Stimulated activated naive CD4-positive, alpha-beta T cell (primary cell): ENCODE results near the gene F7.
A peak's percentile ranks its signal among the peaks of the same experiment; 100 is the strongest.

Experiments used
- DNase-seq, 6 experiments: peaks; one replicate each; lab custom pipeline; 2025; lab: John Stamatoyannopoulos, UW

Gene F7

DNA sequence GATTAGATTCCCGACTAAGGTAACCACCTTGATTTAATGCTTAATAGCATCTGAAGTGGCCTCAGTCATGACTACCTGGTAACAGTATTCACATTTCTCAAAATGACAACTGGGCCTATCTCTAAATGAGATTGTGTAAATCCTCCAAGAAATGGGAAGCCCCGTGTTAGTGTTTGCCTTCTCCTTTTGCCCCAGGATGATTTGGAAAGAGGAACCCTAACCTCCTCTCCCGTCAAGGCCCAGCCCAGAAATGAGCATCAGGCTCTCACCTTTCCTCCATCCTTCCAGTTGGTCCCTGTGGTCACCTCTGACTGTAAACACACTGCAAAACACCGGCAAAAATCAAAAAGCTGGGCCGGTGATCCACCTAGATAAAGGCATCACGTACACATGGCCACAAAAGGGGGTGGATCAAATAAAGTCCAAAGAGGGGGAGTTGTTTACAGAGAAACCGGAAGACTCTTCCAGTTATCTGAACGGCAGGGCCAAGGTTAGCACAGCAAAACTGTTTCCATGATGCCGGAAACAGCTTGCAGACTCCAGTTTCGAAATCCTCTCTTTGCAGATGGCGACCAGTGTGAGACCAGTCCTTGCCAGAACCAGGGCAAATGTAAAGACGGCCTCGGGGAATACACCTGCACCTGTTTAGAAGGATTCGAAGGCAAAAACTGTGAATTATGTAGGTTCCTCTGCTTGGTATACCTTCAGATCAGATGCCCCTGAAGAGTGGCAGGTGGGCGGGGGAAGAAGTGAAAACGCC, 33.4 kb downstream of the F7 start:
- no peak for DNase-seq

DNA sequence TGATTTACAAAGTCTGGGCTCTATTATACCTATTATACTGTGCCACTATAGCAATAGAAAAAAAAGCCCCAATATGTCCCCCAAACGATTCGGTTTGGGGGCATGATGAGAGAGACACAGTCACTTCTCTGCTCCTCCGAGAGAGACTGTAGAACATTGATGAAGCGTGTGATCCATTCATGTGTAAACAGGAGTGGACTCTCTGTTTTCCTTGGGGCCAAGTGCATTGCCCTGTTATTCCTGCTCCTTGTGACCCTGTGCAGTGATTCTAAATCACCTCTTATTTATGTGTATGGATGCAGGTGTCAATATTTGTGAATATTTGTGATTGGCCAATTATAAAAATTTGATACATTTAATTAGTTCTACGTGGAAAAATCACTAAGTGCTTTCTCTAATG, 34.0 kb downstream of the F7 start:
- DNase-seq = no peak

DNA sequence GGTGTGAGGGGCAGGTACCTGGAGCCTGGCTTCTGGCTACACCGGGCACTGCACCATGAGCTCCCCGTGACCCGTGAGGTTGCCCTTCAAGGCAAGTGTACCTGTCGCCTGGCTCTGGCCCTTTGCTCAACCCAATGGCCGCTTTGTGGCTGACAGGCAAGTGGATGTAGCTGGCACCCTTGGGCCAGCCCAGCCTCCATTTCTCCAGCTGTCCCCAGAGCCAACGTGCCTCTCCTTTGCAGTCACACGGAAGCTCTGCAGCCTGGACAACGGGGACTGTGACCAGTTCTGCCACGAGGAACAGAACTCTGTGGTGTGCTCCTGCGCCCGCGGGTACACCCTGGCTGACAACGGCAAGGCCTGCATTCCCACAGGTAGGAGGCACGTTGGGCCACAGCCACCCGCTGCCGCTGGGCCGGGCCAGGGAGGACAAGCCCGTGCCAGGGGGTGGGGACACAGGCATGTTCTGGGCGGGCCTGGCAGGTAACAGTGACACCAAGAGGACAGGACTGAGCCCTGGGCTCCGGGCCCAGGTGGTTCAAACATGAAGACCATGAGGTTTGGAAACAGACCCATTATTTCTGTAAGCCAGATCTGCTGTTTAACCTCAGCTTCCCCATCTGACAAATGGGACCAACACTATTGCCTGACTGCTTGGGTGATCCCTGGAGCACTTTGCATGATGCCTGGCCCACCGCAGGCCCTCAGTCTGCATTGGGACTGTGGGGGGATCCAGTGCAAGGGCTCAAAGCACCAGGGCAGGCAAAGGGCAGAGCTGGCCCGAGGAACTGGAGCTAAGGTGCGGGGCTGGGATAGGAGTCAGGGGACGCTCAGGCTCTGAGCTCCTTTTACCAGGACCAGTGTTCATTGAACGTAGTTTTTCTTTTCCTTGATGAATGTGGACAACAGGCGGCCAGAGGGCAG, 35.3 kb downstream of the F7 start:
- no peak for DNase-seq

DNA sequence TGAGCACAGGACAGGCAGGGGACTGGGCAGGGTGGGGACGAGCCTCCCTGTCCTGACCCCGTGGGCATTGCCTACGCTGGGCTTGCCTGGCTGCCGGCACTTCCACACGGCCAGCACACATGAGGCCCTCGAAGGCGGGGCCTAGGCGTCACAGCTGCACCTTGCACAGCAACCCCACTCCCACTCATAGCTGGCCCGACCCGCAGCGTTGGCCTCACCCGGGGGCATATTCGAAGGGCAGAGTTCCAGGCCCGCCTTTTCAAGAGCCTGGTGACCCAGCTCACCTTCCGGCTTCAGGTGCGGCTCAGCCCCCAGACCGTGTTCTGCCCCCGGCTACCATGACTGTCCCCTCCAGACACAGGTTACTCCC, 36.0 kb downstream of the F7 start:
- DNase-seq = no peak

DNA sequence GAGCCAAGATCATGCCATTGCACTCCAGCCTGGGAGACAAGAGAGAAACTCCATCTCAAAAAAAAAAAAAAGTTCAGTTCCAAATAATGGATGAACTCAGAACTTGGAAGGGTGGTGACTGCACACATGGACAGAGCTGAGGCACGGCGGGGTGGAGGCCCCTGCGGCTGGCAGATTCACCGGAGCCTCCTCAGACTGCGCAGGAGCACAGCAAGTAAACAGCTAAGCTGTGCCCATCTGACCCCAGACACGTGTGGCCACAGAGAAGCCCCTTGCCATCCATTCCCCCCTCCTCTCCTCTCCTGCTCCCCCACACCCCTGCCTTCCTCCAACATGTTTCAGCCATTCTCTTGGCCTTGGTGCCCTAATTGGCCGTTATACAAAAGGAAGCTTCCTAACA, 37.3 kb downstream of the F7 start:
- no peak for DNase-seq

DNA sequence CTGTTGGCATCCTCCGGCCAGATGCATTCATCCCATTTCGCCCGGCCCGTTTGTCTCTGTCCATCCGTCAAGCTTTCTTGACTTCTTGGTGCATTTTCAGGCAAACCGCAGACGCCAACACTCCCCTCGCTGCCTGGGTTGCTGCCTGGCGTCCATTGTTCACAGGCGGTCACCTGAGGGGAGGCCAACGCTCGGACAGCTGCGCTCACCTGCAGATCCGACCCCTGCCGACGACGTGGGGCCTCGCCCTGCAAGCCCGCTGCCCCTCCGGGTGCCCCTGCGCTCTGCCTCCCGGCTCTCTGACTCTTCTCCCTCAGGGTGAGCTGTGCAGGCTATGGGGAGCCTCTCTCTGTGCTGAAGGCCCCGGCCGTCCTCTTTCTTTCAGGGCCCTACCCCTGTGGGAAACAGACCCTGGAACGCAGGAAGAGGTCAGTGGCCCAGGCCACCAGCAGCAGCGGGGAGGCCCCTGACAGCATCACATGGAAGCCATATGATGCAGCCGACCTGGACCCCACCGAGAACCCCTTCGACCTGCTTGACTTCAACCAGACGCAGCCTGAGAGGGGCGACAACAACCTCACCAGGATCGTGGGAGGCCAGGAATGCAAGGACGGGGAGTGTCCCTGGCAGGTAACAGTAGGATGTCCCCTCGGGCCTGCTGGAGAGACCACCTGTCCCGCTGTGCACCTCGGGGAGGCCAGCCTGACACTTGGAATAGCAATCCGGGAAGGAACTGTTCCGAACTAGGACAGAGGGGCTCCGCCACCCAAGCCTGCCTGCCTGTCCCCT, 38.1 kb downstream of the F7 start:
- no peak for DNase-seq

DNA sequence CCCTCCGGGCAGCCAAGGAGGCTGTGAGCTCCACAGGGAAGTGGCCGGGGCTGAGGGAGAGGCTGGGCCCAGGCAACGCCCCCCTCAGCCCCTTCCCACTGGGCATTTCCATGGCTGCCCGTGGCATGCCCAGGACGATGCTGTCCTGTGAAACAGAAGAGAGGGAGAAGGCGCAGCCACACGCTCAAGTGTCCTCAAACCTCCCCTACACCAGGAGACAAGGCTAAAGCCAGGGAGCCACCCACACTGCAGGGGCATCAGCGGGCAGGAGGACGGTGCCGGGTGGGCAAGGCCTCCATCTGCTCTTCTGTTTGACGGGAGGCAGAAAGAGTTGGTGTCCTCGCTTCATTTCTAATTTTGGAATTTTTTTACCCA, 38.7 kb downstream of the F7 start:
- DNase-seq = no peak

DNA sequence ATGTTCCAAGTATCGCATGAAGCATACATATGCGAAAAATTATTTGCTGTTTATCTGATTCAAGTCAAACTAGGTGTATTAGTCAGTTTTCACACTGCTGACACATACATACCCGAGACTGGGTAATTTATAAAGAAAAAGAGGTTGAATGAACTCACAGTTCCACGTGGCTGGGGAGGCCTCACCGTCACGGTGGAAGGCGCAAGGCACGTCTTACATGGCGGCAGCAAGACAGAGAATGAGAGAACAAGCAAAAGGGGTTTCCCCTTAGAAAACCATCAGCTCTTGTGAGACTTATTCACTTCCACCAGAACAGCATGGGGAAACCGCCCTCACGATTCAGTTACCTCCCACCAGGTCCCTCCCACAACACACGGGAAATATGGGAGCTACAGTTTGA, 39.9 kb downstream of the F7 start:
- DNase-seq = no peak

DNA sequence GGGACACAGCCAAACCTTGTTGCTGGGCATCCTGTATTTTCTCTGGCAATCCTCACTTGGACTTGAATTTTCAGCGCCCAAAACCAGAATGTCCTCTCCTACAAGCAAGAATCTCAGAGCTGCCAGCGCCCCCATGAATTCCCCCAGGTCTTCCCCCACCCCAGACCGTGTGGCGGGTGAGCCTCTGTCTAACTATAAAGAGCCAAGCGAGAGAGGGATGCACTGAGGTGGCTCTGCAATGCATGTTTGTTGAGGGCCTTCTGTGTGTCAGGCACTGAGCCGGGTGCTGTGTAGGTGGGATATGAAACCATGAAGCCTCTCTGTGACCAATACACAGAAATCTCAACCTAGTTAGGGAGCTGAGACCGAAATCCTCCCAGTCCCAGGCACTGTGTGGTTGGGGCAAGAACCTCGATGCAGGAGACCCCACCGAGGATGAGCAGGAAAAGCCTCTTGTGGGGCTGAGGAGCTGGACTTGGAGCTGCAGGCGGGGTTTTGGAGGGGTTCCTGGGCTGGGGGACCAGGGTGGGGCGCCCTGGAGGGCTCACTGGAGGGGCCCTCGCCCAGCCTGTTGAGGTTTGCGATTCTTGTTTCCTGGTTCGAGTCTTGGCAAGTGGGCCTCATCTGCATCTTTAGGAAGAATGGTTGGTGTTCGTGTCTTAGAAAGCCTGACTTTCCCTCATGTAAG, 40.5 kb downstream of the F7 start:
- no peak for DNase-seq

DNA sequence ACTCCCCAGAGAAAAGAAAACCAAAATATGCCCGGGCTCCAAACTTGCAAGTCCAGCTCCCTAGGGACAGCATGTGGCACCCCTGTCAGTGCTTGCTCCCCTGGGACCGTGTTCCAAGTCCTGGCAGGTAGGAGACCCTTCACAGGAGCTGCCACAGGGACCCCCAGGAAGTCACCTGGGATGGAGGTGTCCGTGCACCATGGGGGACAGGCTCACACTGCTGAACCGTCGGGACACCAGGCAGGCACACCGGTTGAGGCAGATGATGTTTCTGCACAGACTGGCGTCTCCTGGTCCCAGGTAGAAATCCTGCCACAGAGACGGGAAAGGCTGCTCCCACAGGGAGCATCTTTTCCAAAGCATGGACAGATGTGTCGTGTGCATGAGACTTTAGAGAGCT, 41.2 kb downstream of the F7 start:
- DNase-seq = no peak

DNA sequence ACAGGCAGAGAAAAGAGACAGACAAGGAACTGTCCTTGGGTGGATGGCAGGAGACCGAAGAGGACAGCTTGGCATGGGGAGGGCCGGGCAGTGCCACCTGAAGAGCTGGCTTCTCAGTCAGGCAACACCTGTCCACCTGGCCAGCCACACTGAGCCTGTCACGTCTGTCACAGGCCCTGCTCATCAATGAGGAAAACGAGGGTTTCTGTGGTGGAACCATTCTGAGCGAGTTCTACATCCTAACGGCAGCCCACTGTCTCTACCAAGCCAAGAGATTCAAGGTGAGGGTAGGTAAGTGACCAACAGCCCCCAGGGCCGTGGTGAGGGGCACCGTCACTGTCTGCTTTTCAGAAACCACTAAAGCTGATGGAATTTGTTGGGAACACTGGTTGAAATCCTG, 41.6 kb downstream of the F7 start:
- DNase-seq = no peak

DNA sequence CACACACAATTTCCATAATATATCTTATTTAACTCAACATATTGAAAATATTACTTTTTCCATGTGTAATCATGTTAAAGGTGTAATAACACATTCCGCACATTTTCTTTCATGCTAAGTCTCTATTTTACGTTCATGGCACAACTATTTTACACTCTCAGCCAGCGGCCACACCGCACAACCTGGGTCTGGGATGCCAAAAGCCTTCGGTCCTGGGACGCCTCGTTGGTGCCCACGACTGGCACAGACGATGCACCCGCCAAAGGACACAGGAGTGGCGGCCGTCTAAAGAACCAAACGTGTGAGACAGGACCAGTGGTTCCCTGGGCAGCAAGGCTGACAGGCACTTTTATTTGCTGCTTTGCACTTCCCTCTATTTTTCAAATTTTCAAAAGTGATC, 42.8 kb downstream of the F7 start:
- no peak for DNase-seq

DNA sequence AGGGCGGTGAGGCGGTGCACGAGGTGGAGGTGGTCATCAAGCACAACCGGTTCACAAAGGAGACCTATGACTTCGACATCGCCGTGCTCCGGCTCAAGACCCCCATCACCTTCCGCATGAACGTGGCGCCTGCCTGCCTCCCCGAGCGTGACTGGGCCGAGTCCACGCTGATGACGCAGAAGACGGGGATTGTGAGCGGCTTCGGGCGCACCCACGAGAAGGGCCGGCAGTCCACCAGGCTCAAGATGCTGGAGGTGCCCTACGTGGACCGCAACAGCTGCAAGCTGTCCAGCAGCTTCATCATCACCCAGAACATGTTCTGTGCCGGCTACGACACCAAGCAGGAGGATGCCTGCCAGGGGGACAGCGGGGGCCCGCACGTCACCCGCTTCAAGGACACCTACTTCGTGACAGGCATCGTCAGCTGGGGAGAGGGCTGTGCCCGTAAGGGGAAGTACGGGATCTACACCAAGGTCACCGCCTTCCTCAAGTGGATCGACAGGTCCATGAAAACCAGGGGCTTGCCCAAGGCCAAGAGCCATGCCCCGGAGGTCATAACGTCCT, 43.4 kb downstream of the F7 start:
- no peak for DNase-seq

DNA sequence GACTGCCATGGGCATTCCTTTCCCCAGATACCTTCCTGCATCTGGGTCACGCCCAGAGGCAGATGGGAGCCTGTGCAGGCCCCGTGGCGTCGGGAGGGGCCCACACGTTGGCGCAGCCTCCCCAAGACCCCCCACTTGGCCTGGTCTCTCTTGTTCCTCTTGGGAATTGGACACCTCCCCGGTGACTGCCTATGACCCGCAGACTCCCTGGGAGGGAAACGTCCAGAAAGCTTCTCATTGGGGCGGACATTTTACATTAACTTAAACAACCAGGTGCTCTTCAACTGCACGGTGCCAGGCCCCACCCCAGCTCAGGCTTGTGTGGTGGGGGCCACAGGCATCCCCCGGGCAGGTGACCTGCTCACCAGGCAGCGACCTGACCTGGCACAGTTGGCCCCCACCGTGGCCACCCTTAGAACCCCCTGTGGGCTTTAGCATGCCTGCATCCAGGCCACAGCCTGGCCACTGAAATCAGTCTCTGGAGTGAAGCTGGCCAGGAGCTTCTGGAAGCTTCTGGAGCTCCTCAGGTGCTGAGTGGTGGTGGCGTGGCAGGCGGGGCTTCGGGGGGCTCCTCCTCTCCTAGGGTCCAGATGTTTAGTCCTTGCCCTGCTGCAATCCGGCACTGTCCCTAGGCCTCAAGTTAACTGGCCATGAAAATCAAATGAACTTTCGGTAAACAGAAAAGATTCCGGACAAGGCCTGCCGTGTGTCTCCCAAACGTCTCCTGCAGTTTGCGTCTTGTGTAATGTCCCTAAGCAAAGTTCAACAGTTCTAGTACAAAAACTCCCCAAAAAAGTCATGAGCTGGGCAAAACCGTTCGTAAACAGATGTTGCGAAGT, 44.3 kb downstream of the F7 start:
- no peak for DNase-seq

DNA sequence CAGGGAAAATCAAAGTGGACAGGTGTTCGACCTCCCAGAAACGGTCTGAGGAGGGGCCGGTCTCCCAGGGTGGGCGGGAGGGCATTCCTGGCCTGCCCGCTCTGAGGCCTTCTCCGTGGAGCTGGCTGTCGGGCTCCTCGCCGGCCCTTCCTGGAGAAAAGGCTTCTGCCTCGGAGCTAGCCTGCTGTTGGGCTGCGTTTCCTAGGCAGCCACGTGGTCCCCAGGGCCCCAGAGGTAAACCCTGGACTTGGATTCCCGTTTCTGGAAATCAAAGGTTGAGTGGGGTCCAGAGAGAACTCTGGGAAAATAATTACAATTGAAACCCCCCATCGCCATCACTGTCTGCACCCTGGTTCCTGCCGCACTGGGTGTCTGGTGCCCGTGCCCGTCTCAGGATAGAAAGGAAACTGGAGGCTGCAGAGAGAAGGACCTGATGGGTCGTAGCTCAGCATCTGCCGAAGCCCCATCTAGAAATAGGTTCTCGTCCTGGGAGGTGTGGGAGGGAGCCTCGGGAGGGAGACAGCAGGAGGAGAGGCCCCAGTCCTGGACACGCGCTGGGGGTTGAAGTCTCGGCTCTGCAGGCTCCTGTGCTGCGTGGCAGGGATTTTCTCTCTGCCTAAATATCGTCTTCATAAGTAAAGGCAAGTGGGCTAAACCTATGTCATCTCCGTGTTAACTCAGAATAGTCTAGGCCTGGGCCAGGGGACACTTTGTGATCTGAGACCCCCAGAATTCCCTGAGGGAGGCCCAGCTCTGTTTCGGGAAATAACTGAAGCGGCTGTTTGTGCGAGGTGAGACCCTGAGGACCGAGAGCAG, 45.2 kb downstream of the F7 start:
- no peak for DNase-seq

DNA sequence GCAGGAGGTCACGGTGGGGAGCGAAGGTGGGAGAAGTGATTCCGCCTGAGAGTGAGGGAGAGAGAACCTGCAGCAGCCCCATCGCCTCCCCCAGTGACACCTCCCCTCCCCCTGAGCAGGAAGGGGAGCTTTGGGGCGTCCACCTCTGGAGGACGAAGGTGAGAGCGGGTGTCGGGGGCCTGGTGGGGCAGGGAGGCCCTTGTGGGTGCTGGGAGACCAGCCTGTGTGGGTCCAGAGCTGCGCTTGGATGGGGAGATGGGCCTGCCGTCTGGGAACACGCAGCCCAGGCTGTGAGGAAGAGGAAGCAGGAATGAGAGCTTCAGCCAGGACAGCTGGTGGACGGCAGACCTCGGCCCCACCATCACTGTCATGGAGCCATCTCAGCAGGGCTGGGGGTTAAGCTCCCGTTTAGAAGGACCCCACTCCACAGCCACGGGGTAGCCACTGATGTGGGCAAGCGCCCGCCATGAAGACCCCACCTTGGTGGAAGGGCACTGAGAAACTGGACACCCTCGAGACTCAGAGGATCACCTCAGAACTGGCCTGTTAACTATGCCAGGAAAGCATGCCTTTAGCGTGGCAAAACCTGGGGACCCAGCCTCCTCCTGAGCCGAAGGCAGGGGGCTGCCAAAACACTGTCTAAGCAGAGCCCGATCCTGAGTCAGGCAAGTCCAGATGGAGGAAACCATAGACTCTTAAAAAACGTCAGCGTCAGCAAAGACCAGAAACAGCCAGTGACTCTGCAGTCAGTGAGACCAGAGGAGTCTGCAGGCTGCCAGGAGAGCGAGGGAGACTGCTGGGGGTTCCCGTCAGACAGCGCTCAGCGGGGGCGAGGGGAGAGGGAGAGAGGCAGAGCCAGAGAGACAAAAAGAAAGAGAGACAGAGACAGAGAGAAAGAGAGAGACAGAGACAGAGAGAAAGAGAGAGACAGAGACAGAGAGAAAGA, 46.4 kb downstream of the F7 start:
- peak in 1 of 6 experiments; percentile 14 for DNase-seq

DNA sequence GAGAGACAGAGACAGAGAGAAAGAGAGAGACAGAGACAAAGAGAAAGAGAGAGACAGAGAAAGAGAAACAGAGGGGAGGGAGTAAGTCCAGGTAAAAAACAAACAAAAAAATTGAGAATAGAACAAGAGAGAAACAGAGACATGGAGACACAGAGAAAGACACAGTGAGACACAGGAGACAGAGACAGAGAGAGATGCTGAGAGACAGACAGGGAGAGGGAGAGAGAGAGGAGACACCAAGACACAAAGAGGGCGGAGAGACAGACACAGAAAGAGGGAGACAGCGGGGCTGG, 47.0 kb downstream of the F7 start:
- DNase-seq = no peak

DNA sequence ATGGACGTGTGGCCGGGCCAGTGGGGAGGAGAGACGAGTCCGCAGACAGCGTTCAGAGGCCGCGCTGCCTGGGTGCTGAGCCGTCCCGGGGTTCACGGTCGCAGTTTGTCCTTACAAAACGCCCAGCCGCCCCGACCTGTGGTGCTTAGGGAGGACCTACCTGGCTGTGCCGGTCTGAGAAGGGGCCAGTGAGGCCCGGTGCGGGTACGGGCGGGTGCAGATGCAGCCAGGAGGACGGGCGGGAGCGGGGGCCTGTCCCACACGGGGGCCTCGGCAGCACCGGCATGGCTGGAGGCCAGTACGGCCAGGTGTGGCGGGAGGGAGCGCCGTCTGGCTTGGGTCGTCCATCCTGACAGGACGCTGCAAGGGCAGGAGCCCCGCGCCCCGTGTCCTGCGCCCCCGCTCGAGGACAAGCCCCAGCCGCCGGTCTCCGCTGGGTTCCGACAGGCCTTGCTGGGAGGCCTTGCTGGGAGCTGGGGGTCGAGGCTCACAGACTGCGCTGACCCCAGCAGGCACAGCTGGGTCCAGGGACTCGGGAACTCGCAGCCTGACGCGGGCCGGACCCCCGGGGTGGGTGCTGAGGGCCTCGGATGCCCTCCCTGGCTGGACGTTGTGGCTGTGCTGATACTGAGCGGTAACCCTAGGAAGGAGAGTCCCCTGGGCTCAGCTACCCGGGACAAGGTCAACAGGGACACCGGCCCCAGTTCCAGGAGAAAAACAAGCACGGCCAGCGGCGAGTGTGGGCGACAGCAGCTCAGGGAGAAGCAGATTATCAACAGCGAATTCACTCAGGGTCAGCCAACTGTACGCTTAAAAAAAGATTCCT, 47.6 kb downstream of the F7 start:
- DNase-seq = peak in 2 of 6 experiments; percentile 47 to 56
